LoVo (cell line): Measurements from ENCODE around the gene GPR17.

ENCODE experiments used
- DNase-seq: peaks from one replicate; pipeline ENCODE4 v3.0.0-alpha.2; 2016; ENCODE audit warnings: low spot score

GPR17 gene

DNA sequence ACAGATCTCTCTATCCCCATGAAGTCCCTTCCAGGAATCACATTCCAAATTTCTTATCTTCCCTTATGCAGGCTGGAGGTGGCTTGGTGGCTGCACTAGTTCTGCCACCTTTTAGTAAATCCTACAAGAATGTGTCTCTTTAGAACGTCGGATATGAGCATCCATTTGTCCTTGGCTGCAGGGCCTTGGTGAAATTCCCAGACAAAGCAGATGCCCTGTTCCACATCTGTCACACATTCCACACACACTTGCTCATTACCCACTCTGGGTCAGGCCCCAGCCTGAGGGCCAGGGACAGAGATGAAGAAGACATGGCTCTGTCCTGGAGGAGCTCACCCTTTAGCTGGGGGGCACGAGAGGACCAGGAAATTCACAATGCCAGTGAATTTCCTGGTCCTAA lies 31.2 kb upstream of the GPR17 start:
- DNase-seq, result no peak

DNA sequence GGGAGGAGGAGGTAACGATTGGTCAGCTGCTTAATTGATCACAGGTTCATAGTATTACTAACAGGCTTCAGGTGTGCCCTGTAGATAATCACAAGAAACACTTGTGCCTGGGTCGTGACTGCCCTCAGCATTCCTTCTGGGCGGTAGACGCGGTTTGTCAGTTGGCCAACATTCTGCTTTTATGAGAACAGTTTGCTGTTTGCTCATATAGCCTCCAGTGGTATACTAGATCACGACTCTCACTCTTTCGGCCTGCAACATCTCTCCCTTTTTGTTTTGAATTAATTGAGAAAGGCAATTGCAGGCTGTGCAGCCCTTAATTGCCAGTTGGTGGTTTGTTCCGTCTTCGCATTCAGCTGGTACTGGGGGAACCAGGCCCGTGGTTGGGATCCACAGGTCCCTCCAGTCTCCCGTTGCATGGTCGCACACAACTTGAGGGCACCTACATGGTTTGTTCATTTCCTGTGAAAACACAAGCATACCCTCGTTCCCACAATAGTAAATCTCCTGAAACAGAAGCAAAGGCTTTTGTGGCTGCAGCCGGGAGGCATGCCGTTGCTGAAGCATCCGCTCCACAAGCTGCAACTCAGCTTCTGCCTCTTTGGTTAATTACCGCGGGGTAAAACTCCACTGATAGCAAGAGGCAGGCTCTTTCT lies 30.3 kb upstream of the GPR17 start:
- DNase-seq, result no peak

DNA sequence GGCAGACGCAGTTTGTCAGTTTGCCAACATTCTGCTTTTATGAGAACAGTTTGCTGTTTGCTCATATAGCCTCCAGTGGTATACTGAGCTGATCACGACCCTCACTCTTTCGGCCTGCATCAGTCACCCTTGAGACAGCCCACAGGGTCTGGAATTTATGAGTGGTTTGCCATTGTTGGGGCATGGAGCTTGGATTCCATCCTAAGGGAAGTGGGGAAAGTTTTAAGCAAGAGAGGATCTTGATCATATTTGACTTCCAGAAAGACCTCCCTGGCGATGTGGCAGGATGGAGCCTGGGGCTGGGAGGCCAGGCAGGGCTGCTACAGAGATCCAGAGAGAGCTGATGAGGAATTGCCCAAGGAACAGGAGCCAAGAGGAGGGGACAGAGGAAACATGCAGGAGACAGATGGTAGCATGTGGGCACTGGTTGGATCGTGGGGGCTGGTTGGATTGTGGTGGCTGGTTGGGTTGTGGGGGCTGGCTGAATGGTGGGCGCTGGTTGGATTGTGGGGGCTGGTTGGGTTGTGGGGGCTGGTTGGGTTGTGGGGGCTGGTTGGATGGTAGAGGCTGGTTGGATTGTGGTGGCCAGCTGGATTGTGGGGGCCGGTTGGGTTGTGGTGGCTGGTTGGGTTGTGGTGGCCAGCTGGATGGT lies 27.3 kb upstream of the GPR17 start:
- DNase-seq, result no peak

DNA sequence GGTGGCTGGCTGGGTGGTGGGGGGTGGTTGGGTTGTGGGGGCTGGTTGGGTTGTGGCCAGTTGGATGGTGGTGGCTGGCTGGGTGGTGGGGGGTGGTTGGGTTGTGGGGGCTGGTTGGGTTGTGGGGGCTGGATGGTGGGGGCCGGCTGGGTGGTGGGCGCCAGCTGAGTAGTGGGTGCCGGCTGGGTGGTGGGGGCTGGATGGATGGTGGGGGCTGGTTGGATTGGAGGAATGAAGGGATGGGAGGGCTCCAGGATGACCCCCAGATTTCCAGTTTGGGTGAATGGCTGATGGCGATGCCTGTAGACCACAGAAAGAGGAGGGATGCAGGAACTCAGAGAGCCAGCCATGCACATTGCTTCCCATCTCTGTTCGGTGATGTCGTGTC lies 26.8 kb upstream of the GPR17 start:
- no peak for DNase-seq

DNA sequence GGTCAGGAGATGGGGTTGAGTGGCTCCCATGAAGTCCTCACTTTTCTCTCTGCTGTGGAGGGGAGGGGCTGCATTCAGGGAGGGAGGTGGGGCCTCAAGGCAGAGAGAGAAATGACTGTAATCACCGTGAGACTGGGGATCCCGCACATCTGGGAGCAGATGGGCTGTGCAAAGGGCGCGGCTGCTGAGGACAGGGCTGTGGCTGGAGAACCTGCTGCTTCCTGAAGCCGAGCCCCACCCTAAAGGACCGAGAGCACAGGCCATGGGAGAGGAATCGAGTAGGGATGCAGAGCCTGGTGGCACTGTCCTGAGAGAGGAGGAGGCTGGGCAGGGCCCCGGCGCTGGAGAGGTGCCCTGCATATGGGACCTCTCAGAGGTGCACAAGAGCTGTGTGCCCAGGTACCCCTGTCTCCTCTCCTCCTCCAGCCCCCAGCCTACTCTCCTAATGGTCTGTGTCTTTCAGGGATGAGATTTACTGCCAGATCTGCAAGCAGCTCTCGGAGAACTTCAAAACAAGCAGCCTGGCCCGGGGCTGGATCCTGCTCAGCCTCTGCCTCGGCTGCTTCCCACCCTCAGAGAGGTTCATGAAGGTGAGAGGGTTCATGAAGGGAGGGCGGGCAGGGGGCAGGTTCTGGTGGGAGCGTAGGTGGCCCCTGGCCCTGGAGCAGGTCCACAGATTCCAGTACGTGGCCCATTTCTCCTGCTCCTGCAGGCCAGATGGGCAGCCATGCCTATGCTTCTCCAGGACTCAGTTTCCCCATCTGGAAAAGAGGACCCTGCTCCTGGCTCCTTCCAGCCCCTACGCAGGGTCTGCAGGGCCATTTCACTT lies 25.9 kb upstream of the GPR17 start:
- DNase-seq, result no peak

DNA sequence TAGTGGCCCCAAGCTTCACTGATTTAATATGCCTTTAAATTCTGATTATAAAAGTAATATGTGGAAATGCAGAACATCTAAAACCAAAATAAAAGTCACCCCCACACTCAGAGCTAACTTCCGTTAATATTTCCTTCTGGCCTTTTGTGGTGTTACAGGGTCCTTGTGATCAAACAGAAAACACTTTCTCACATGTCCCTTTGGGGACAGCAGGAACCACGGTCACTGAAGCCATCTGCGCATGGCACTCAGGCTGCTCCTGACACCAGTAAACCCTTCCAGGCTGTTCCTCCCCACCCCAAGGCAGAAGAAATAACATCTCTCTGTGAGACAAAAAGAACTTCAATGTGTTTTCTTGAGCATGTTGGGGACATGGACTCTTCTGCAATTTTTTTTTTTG lies 25.1 kb upstream of the GPR17 start:
- DNase-seq, result no peak

DNA sequence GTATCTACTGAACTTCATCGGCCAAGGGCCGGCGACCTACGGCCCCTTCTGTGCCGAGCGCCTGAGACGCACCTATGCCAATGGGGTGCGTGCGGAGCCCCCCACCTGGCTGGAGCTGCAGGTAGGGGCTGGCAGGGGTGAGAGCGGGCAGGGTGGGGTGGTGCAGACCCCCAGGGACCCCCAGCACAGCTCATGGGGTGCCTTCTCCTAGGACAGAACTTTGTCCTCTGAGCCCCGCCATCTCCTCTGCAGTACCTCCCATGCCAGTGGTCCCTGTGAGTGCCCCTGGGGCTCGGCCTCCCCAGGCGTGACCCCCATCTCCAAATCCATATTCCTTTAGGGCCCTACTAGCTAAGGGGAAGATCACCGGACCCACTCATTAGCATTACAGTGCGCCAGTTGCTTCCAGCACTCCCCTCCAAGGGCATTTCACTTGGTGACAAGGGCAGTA lies 23.9 kb upstream of the GPR17 start:
- no peak for DNase-seq

DNA sequence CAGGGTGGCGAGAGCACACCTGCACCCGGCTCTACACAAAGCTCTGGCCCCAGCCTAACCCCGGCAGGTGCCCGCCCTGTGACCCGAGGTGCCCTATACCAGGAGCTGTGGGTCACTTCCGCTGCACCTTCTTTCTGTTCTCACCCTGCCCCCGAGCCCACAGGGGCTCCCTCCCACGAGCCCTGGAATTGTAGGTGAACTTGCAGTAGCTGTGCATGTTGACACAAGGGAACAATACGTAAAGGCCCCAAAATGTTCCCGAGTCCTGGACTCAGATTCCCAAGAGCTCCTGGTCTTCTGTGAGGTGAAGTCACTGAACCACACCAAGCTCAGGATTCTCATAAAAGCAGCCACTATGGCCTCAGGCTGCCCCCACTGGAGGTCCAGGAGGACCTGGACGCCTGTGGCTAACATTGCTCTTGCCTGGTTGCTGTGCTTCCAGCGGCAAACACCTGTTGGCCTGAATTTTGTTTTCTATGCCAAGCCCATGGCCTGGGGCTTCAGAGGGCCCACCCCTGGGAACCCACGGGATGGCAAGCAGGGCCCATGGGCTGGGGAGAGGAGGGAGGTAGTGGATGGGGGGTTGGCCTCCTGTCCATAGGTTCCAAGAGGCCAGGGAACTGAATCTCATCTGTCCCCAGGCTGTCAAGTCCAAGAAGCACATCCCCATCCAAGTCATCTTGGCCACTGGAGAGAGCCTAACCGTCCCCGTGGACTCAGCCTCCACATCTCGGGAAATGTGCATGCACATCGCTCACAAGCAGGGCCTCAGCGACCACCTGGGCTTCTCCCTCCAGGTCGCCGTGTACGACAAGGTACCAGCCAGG lies 23.2 kb upstream of the GPR17 start:
- no peak for DNase-seq

DNA sequence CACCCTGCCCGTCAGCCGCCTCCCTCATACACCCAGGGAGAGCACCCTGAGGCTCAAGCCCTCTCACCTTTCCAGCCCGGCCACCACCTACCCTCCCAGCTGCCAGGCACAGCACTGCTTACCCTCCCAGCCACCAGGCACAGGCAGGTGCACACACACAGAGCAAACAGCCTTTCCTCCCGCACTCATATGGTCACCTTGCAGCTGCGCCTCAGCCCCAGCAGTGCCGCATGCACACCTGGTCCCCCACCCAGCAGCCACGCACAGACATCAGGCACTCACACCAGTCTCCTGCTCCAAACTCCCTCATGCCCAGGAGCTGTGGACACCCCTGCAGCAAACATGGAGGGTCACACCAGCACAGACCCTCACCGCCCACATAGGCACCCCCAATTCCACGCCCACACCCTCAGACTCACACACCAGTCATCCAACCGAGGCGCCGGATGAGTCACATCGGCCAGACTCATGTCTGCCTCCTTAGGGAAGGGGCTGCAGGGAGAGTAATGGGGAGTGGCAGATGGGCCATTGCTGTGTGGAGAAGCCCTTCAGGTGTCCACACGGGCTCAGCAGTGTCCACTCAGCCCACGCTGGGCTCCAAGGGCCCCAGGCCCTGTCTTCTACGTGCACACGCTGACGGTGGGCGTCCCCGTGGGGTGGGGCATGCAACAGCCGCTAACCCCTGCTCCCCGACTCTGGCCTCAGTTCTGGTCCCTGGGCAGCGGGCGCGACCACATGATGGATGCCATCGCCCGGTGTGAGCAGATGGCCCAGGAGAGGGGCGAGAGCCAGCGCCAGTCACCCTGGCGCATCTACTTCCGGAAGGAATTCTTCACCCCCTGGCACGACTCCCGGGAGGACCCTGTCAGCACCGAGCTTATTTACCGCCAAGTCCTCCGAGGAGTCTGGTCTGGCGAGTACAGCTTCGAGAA lies 22.3 kb upstream of the GPR17 start:
- DNase-seq, result no peak

DNA sequence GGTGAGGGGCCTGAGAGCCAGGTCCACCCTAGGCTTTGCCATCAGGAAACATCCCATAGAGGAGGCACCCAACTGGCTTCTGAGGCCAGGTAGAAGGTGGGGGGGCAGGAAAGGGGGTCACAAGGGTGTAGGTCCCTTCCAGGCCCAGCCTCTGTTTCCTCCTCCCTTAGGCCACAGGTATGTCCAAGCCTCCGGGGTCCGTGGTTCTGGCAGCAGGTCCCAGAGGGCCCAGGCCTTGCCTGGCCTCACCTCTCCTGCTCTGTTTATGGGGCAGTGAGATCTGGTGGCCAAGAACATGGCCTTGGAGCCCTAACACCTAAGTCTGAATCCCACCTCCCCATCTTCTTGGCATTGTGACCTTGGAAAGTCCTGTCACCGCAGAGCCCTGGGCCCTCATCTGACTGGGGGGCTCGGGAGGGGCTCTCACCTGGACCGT lies 21.6 kb upstream of the GPR17 start:
- no peak for DNase-seq

DNA sequence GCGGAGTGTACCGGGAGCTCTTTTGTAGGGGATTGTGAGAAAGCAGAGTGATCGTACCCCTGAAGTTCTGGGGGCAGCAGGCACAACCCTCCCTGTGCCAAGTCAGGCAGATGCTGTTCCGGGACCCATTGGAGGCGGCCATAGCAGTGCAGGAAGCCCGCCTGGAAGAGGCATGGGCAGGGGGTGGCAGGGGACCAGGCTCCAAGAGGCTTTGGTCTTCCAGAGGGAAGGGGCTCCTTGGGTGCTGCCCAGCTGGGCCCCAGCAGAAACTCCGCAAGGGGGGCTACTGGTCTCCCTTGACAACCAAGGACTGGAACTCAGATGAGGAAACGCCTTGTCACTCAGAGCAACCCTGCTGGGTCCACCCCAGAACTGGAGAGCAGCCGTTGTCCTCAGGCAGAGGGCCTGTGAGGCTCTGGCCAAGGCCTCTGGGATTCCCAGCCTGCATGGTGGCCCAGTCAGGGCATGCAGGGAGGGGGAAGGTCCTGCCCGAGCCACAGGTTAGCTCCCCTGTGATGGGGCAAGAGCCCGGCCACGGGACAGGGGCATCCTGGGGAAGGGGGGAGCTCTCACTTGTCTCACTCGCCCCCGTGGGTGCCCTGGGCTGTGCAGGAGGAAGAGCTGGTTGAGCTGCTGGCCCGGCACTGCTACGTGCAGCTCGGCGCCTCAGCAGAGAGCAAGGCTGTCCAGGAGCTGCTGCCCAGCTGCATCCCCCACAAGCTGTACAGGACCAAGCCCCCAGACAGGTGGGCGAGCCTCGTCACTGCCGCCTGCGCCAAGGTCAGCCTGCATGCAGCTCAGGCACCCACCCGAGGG lies 21.0 kb upstream of the GPR17 start:
- no peak for DNase-seq

DNA sequence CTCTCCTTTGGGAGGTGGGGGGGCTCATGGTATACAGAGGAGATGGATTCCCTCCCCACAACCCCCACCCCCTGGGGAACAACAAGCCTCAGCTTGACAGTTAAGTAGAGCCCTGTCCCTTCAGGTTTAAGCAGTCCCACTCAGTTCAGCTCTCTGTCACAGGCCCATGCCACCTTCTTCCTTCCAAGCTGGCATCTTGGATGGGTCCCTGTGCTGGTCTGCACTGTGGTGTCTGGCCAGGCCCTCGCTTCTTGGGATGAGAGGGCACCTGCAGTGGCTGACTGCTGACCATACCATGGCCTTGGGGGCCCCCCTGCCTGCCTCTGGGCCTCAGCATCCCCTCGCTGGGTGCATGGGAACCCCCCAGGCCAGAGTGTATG lies 20.4 kb upstream of the GPR17 start:
- no peak for DNase-seq

DNA sequence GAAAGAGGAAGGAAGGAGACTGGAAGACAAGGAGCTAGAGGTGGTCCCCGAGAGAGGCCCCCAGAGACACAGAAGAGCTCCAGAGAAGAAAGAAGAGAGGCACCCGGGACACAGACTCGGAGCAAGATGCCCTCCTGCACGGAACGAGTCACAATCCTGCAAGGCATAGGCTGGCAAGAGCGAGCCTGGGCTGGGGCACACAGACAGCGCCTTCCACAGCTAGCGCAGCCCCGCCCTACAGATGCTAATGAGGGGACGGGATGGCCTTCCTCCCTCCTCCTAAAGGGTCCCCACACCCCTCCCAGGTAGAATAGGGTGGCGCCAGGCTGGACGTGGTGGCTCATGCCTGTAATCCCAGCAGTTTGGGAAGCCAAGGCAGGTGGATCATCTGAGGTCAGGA lies 19.8 kb upstream of the GPR17 start:
- no peak for DNase-seq

DNA sequence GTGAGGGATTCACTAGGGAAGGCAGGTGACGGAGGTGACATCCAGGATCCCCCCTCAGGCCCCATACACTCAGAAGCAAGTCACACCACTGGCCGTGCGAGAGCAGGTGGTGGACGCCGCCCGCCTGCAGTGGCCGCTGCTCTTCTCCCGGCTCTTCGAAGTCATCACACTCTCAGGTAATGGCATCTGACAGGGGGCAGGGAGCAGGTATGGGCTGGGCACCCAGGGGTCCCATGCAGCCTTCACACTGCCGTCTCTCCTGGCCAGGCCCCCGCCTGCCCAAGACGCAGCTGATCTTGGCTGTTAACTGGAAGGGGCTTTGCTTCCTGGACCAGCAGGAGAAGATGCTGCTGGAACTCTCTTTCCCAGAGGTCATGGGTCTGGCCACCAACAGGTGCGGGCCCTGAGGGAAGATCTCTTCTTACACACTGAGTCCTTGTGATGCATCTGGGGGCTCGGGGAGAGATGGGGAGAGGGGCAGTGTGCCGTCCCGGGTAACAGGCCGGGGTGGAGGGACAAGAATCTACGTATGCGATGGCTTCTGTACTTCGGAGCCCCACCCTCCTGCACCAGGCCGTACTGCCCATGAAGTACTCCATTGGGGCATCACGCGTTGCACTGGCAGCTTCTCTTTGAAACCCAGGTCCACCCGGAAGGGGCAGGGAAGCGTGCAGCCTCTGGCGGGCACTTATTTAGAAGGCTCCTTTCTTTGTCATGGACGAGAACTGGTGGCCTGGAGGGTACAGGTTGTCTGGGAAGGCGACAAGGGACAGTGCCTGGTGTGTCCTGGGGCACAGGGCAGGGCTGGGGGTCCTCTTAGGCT lies 18.8 kb upstream of the GPR17 start:
- no peak for DNase-seq

DNA sequence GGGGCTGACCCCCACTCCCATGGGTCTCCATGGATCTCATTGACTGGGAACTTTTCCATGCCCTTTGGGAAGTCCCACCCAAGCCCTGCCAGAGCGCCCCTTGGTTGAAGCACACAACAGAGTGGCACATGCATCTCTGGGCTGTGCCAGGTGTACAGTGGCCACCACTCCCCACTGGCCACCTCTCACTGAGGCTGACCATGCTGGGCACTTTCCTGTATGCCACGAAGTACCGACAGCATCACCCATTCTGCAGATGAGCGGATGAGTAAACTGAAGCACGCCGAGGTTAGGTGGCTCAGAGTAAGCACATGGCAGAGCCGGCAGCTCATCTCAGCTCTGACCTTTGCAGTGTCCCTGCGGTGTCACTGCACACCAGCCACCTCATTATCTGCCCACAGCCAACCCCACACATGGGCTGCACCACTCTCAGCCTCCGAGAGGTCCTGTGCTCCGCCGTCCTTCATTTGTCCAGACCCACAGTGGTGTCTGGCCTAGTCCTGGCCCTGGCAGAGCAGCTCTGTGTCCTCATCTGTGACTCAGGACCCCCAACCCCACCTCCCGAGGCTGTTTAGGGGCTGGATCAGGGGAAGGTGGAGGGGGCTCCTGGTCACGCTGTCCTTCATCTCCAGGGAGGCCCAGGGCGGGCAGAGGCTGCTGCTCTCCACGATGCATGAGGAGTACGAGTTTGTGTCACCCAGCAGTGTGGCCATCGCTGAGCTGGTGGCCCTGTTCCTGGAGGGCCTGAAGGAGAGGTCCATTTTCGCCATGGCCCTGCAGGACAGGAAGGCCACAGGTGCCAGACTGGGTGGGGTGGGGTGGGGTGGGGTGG lies 18.0 kb upstream of the GPR17 start:
- DNase-seq, result no peak

DNA sequence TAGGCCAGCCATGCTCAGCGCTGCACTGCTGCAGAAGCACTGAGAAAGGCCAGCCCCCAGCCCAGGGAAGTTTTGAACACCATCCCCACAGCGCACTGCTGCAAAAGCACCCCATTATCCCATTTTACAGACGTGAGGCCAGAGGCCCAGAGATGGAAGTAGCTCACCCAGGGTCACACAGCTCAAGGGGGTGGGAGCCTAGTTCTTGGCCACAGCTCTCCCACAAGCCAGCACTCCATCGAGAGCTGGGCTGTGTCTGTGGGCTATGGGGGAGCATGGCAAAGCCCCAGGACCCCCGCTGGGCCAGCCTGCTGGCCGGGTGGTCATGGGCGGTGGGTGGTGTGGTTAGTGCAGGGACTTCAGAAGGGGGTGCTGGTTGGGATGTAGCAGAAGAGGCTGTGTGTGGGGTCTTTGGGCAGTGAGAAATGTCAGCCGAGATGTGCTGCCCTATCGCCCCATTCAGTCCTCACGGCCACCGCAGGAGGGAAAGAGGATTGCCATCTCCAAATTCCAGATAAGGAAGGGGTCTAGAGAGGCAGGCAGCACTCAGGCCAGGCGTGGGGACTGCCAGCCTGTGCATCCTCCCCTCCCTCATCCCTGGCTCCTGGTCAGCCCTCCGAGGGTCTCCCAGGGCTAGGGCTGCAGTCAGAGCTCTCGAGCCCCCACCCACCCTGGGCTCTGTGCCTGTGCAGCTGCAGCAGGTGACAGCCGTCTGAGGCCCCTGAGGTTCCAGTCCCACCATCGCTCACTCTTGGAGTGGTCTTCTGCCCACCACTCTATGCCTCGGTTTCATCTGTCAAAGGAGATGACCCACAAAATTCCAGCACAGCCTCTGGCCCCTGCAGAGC lies 17.0 kb upstream of the GPR17 start:
- no peak for DNase-seq

DNA sequence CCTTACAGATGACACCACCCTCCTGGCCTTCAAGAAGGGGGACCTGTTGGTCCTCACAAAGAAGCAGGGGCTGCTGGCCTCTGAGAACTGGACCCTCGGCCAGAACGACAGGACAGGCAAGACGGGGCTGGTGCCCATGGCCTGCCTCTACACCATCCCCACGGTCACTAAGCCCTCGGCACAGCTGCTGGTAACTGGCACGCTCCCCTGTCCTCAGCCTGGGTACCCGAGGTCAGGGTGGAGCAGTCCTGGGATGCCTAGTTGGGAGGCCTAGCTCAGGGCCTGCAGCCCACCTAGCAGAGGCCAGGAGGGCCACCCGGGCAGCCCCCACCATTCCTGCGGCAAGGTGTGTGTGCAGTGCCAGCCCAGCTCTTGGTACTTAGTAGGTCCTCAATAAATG lies 16.3 kb upstream of the GPR17 start:
- no peak for DNase-seq
